H1 (cell line): Measurements from ENCODE around the gene BLCAP. TPM values are rescaled to one million over a fixed set of nuclear protein-coding genes. Genes with fewer than 3 reads are reported as not detected.

Experiments used
- polyA plus RNA-seq, 7 experiments: library from polyadenylated mRNA; depleted of rRNA in 3 of 7; stranded (reverse) in 5 of 7; unstranded in 2 of 7; fragments of >200 nt in 5 of 7; fragments of 200-250 nt in 2 of 7; gene quantifications; 1 replicate in 5 of 7; 2 replicates in 1 of 7; 4 replicates in 1 of 7; pipeline versions ENCODE4 v1.2.1 to v1.2.3, GENCODE V29; 2011 to 2013; ENCODE audit warnings: missing spikeins in 2 of 7, mixed read lengths in 2 of 7
- total RNA-seq: library from RNA; stranded (reverse); fragmentation: NEBNext Ultra II Directional; extraction: Animal tissue kit (Norgen Biotek cat#: 25700); gene quantifications from 2 replicates; pipeline ENCODE4 v1.2.1, GENCODE V29; 2021

Gene BLCAP
- total and polyA plus RNA-seq, 2 of the 8 experiments (the other 6 are each of a cell fraction or from before 2014, with no cell fraction given) = 60.3 to 72.2 TPM

Other genes with a start within 250 kb of the BLCAP start
- 42.8 and 44.4 TPM in 2 replicates for gene MANBAL, start 238.2 kb downstream of the BLCAP start, total RNA-seq
- 120 and 140 TPM in 2 replicates for gene MANBAL, start 238.2 kb downstream of the BLCAP start, polyA plus RNA-seq (2011; rRNA removed)
- 28.8 and 29.8 TPM in 2 replicates for gene SRC, start 181.7 kb downstream of the BLCAP start, total RNA-seq
- 27.6 and 35.4 TPM in 2 replicates for gene SRC, start 181.7 kb downstream of the BLCAP start, polyA plus RNA-seq (2011; rRNA removed)
- 66.8 and 71.5 TPM in 2 replicates for gene NNAT, start 6.6 kb downstream of the BLCAP start, total RNA-seq
- gene NNAT, start 6.6 kb downstream of the BLCAP start, polyA plus RNA-seq (2011; rRNA removed) = 175 and 184 TPM in 2 replicates
- gene CTNNBL1, start 166.2 kb upstream of the BLCAP start, total RNA-seq = 70.4 and 81.6 TPM in 2 replicates
- gene CTNNBL1, start 166.2 kb upstream of the BLCAP start, polyA plus RNA-seq (2011; rRNA removed) = 14.4 and 19.6 TPM in 2 replicates